ENCODE results near the gene RBM33. TPM values are rescaled to one million over a fixed set of nuclear protein-coding genes. Genes with fewer than 3 reads are reported as not detected.

RBM33 gene
- polyA plus RNA-seq, 1 experiment = 9.5 TPM

DNA sequence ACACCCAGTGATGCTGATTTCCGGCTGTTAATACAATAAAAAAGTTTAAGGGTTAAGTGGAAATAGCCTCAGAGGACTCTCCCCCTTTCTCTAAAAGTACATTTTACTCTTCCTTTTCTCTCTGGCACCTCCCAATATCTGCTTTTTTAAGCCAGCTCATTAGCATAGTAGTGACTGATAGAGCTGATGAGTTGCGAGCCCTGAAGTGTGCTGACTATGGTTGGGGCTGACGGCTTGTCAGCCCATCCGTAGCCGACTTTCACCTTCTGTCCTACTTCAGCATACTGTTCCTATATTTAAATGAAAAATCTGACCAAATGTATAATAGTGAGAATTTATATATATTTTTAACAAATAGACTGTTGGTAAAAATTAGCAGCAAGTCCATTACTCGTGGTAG, 87.8 kb downstream of the RBM33 start:
- ChIA-PET POLR2A (no interaction called here), CTCF (interaction anchor here (15.4 kb wide), 1 partner anchor 132 kb away, joined by 257 read pairs; no protein-coding TSS in a partner anchor)
- no peak overlapping the region for H3K27ac ChIP-seq (ENCODE audit: low read depth, low read length)
- TF ChIP-seq, protein P1, sequence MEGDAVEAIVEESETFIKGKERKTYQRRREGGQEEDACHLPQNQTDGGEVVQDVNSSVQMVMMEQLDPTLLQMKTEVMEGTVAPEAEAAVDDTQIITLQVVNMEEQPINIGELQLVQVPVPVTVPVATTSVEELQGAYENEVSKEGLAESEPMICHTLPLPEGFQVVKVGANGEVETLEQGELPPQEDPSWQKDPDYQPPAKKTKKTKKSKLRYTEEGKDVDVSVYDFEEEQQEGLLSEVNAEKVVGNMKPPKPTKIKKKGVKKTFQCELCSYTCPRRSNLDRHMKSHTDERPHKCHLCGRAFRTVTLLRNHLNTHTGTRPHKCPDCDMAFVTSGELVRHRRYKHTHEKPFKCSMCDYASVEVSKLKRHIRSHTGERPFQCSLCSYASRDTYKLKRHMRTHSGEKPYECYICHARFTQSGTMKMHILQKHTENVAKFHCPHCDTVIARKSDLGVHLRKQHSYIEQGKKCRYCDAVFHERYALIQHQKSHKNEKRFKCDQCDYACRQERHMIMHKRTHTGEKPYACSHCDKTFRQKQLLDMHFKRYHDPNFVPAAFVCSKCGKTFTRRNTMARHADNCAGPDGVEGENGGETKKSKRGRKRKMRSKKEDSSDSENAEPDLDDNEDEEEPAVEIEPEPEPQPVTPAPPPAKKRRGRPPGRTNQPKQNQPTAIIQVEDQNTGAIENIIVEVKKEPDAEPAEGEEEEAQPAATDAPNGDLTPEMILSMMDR (IDR thresholded peaks at IDR 0.05; ENCODE audit: low read depth, low read length) = no peak
- no peaks in the 10 kb centered on the region for H3K9me3 ChIP-seq (ENCODE audit: control insufficient read depth, insufficient read depth, low read length)
- no peak for DNase-seq (ENCODE audit: low read depth, low spot score)
- no peak overlapping the region for H3K4me3 ChIP-seq (ENCODE audit: low read depth, low read length)
- H3K27me3 ChIP-seq (ENCODE audit: control insufficient read depth, insufficient read depth, low read length) = no peaks in the 10 kb centered on the region

DNA sequence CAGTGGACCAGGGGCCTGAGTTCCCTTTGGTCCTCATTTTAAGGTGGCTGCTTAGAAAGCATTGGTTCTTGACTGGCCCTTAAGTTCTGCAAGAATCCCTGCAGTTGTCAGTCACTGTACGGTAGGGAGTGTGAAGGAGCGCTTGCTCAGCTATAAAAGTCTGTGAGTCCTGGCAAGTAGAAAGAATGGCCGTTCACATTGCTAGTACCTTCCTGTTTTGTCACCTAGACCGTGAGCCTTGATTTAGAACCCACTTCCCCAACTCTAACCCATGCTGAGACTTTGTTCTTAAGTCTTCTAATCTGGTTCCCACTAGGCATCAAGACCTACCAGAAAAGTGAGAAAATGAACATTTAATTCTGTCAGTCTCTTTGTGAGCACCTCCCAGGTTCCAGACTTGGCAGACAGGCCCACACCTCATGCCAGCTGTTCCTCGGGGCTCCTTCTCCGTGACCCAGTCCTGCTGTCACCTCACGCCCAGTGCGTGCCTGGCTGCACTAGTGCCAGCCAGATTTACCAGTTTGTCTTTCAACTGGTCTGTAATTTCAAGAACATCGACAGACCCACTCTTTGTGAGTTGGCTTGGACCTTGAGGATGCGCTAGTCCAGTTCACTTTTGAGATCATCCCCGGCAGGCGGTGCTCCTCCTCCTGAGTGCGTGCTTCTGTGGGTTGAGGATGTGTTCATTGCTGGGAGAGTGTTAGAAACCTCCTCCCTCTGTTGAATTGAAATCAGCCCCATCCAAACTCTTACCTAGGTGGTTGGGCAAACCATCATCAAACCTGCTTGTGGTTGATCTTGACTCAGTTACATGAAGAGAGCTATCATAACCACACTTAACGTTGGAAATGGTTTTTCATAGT, 89.4 kb downstream of the RBM33 start:
- no peak for DNase-seq (ENCODE audit: low read depth, low spot score)
- H3K27me3 ChIP-seq (ENCODE audit: control insufficient read depth, insufficient read depth, low read length) = no peaks in the 10 kb centered on the region
- no peaks in the 10 kb centered on the region for H3K9me3 ChIP-seq (ENCODE audit: control insufficient read depth, insufficient read depth, low read length)
- CTCF ChIA-PET = interaction anchor here (15.4 kb wide), 1 partner anchor 134 kb away, joined by 257 read pairs; no protein-coding TSS in a partner anchor
- no peak overlapping the region for H3K4me3 ChIP-seq (ENCODE audit: low read depth, low read length)
- TF ChIP-seq, protein P1 (IDR thresholded peaks at IDR 0.05; ENCODE audit: low read depth, low read length) = no peak
- POLR2A ChIA-PET = no interaction called here
- no peak overlapping the region for H3K27ac ChIP-seq (ENCODE audit: low read depth, low read length)

DNA sequence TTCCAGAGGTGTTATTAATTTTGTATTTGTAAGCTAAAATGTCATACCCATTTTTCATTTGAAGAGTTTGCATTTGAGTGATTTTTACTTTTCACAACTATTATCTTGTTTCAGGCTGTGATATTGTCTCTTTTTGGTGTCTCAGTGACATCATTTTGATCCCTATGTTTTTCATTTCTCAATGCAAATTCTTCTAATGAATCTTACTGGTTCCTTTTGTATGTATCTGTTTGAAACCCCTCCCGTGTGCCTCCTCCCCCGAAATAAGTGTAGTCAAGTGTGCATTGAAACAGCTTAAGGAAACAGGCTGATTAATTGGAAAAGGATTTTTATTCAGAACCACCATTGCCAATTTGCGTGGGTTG, 90.0 kb downstream of the RBM33 start:
- POLR2A ChIA-PET = no interaction called here
- Histone ChIP-seq H3K9me3 (ENCODE audit: control insufficient read depth, insufficient read depth, low read length) (no peaks in the 10 kb centered on the region), H3K27ac (ENCODE audit: low read depth, low read length) (no peak overlapping the region), H3K27me3 (ENCODE audit: control insufficient read depth, insufficient read depth, low read length) (no peaks in the 10 kb centered on the region), H3K4me3 (ENCODE audit: low read depth, low read length) (no peak overlapping the region)
- CTCF ChIA-PET = interaction anchor here (15.4 kb wide), 1 partner anchor 134 kb away, joined by 257 read pairs; no protein-coding TSS in a partner anchor
- no peak for DNase-seq (ENCODE audit: low read depth, low spot score)
- TF ChIP-seq, protein P1 (IDR thresholded peaks at IDR 0.05; ENCODE audit: low read depth, low read length) = no peak

DNA sequence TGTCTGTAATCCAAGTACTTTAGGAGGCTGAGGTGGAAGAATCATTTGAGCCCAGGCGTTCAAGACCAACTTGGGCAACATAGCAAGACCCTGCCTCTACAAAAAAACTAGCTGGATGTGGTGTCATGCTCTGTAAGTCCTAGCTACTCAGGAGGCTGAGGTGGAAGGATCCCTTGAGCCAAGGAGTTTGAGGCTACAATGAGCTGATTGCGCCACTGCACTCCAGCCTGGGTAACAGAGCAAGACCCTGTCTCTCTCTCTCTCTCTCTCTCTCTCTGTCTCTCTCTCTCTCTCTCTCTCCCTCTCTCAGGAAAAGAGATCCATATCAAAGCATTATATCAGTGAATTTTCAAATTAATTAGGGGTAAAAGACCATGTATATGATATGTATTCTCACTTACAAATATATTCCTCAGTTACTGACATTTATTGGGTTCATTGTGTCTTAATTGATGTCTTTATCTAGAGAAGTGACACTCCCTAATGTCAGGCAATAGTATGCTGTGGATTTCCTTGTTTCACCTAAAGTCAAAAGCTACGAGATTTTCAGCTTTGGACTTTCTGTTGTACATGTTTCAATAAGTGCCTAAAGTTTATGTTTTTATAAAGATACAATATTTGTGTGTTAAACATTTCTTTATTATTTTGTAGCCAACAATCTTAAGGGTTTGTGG, 91.1 kb downstream of the RBM33 start:
- no peak overlapping the region for H3K4me3 ChIP-seq (ENCODE audit: low read depth, low read length)
- CTCF ChIA-PET = interaction anchor here (1.4 to 15.4 kb wide), 2 partner anchors 136 to 390 kb away, joined by 5 to 257 read pairs; no protein-coding TSS in a partner anchor
- POLR2A ChIA-PET = no interaction called here
- TF ChIP-seq, protein P1 (IDR thresholded peaks at IDR 0.05; ENCODE audit: low read depth, low read length) = no peak
- DNase-seq (ENCODE audit: low read depth, low spot score) = no peak
- no peaks in the 10 kb centered on the region for H3K9me3 ChIP-seq (ENCODE audit: control insufficient read depth, insufficient read depth, low read length)
- no peak overlapping the region for H3K27ac ChIP-seq (ENCODE audit: low read depth, low read length)
- no peaks in the 10 kb centered on the region for H3K27me3 ChIP-seq (ENCODE audit: control insufficient read depth, insufficient read depth, low read length)

DNA sequence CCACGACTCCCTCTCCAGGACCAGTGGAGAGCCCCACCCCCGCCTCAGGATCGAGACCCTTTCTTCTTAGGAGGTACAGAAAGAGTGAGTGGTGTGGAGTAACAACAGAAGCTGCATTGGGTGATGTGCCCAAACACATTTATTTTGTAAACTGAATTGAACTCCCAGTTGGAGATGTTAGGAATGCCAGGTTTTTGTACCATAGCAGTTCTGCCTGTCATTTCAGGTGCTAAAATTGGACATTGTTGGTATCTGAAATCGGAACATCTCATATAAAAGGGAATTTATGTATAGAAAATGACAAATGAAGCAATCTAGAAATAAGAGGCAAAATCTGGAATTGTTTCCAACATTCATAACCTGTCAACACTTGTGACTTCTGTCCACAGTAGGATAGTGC, 93.1 kb downstream of the RBM33 start:
- TF ChIP-seq, protein P1 (IDR thresholded peaks at IDR 0.05; ENCODE audit: low read depth, low read length) = no peak
- no peaks in the 10 kb centered on the region for H3K27me3 ChIP-seq (ENCODE audit: control insufficient read depth, insufficient read depth, low read length)
- no peak overlapping the region for H3K4me3 ChIP-seq (ENCODE audit: low read depth, low read length)
- POLR2A ChIA-PET = no interaction called here
- CTCF ChIA-PET = interaction anchor here (0.7 to 15.4 kb wide), 3 partner anchors 138 to 1081 kb away, joined by 5 to 257 read pairs (median 9); no protein-coding TSS in a partner anchor
- no peak for DNase-seq (ENCODE audit: low read depth, low spot score)
- no peaks in the 10 kb centered on the region for H3K9me3 ChIP-seq (ENCODE audit: control insufficient read depth, insufficient read depth, low read length)
- H3K27ac ChIP-seq (ENCODE audit: low read depth, low read length) = no peak overlapping the region

Data from AG04450 (cell line).